GM18858 (cell line): Measurements from ENCODE around the gene CSTF3.
"Not testable (repeated sequence)": the region's sequence is repeated elsewhere in the genome, so short reads cannot be mapped to it uniquely, and the experiment has no call there.

Source experiments
- ATAC-seq: cut with Tn5 transposase; IDR thresholded peaks from one replicate; pipeline ENCODE4 v1.9.1; 2021; ENCODE audit not compliant: unreplicated experiment

The CSTF3 gene

DNA sequence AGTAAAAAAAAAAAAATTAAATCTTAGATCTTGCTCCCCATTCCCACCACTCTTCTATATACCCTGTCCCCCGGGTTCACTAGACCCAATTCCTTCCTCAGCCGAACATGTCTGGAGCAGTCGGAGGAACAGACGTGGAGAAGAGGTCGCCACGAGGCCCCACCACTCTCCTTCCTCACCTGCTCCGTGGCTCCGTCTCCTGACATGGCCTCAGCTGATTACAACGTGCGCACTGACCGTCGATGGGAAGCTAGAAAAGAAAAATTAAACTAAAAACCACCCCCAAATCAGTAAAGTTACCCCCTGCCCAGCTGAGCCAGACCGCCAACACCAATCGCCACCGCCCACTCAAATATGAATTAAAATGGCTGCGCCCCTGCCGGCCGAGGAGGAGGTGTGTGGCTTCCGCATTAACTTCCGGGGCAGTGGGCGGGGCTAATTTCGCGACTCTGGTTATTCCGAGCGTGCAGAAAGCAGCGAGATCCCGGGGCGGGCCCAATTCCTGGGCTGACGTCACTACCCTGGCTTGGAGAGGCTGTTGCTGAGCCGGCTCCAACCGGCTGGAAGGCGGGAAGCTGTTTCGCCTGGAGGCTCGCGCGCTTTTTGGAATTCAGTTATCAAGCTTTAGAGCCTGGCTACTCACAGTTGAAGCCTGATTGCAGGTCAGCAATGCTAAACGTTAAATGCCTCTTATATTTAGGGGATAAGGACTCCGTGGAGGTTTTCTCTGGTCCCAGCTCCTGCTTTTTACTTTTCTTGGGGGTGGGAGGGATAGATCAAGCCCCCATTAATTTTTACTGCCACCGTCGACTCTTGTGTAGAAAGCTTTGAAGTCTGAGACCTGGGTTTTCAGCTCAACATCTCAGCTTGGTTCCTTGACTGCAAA is at the start of gene CSTF3:
TSS of gene CSTF3 (minus strand) at position 361 of the 886 bp plus-strand sequence. CDS start at position 206, 155 bp downstream.
- ATAC-seq: peak; percentile 53

DNA sequence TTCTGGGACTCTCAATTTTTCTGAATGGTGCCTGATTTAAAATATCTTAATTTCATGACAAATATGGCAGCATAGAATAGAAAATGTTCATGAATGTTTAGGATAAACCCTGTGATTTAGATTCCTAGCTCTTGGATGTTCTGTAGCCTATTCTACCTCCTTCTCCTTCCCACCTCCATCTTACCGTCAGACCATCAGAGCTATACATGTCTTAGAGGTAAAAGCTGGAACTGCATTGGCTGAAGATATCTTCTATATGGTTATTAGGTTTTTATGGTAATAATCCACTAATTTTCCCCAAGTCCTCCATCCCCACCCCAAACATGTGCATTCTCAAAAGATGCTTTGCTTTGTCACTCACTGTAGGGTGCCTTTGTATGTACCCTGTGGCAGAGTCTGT is 46.9 kb upstream of the CSTF3 start:
- no peak for ATAC-seq

DNA sequence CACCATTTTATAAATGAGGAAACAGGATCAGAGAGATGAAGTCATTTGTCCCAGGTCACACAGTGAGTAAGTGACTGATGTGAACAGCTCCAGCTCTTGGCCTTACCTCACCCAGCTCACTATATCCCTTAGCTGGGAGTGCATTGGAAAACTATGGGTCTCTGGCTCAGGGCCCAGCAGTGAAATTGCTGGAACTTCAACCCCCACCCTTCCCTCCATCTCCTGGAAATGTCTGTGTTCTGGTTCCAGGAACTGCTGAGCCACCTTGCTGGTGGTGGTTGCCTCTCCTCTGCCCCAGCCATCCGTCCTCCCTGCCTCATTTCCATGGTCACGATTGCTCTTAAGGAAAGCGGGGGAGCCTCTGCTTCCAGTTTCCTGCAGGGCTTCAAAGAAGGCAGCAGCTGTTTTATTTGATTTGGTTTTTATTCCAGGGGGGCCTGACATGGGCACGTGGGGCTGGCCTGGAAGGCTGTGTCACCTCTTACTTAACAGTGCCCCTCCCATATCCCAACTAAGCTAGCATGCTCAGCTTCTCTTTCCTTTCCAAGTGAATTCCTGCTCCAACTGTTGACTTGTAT is 46.2 kb upstream of the CSTF3 start:
- ATAC-seq: no peak

GRCh38 chr11:33197915-33198727 is 36.8 kb upstream of the CSTF3 start:
- no peak for ATAC-seq

- no peak for ATAC-seq
Observed at GRCh38 chr11:33195462-33196173, 34.3 kb upstream of the CSTF3 start.

DNA sequence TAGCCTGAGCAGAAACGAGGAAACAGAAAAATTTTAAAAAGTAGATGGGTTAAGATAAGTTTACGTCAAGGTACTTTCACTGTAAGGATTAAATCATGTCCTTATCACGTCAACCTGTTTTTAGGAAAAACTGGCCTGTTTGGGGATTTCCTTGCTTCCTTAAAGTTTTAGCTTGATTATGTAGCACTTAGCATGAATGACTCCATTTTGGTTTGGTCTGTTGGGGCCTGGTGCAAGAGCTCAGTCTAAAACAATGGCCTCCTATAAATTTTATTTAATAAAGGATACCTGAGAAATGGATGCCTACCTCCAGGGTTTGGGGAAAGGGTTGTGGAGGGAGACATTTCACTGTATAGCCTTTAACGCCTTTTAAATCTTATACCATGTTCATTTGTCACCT is 33.2 kb upstream of the CSTF3 start:
- ATAC-seq: no peak

DNA sequence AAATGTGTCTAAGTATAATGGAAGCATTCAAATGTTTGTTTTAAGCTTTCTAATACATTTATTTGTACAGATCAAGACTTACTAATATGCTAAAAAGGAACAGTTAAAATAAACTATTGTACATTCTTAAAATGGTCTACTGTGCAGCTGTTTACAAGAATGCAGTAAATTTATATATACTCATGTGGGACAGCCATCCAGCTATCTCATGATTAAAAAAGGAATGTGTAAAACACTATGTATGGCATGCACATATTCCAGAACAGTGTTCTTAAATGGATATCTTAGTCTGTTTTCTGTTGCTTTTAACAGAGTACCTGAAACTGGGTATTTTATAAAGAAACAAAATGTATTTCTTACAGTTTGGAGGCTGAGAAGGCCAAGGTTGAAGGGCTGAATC is 30.2 kb upstream of the CSTF3 start:
- ATAC-seq: no peak

DNA sequence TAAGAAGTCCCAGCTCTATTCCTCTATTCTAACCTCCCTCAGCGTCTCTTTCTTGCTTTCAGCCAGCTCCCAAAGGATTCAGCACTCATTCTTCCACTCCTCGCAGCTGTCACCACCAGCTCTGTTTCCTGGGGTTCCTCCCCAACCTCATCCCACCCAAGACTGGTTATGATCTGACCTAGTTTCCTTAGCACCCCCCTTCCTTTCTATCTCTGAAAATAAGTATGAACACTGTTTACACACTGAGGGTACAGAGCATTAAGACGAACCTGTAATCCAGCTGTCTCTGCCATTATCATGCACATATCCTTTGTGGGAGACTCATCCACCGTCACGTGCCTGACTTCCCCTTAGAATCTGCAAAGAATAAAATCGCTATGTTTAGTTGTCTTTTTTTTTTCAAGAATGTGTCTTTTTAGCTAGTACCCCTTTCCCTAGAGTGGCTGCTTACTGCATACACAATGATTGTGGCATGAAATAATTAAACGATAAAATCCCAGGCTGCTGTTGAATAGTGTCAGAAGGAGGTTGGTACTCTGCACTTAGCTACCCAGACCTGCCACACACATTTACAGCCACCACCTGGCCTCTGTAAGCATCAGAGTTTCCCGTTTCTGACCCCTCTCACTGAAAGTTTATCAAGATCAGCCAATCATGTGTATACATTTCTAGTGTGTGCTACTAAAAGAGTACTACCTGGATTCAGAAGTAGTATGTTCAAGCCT is 26.9 kb upstream of the CSTF3 start:
- ATAC-seq: no peak

GRCh38 chr11:33185756-33186155 is 24.5 kb upstream of the CSTF3 start:
- ATAC-seq: no peak

- ATAC-seq: no peak
Observed at GRCh38 chr11:33182246-33182878, 21.1 kb upstream of the CSTF3 start.

- no peak for ATAC-seq
Observed at GRCh38 chr11:33179348-33179803, 18.1 kb upstream of the CSTF3 start.

DNA sequence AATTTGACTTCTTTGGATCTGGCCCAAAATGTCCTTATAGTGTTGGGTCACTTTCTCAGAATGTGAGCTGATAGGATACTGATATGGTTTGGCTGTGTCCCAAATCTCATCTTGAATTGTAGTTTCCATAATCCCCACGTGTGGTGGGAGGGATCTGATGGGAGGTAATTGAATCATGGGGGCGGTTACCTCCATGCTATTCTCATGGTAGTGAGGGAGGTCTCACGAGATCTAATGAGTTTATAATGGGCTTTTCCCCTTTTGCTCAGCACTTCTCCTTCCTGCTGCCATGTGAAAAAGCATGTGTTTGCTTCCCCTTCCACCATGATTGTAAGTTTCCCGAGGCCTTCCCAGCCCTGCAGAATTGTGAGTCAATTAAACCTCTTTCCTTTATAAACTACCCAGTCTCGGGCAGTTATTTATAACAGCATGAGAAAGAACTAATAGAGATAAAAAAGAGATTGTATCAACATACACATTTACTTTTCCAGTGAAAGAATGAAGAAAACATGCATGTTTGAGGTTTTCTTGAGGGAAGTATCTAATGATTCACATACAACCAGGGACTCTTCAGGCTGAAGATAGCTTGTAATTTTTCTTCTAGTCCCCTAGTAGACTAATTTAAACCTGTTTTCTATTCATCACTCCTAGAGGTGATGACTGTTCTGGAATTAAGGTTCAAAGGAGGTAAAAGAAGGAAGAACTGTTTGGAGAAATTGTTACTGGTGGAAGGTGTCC is 17.3 kb upstream of the CSTF3 start:
- ATAC-seq: no peak

DNA sequence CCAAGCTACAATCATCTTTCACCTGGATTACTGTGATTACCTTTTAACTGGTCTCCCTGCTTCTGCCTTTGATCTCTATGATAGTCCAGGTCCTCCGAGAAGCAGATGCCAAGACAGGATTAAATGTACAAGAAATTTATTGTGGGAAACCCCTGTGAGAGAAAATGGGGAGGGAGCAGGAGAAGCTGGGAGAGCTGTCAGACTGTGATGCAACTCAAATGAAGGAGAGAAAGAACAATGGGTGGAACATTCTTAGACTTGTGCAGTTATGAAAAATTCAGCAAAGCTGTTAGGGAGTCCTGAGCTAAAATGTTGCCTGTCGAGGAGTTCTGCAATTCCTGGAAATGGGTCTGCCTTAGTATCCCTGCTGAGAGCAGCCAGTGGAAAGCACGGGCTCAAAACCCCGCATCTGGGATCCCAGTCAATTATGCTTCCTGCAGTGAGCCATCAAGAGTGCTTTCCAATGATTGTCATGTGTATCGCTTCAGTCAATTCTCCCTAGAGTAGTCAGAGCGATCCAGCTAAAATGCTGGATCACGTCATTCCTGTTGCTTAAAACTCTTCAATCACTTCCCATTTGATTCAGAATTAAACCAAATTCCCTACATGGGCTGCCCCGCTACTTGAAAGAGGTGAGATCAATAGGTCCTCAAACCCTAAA is 16.5 kb upstream of the CSTF3 start:
- no peak for ATAC-seq

DNA sequence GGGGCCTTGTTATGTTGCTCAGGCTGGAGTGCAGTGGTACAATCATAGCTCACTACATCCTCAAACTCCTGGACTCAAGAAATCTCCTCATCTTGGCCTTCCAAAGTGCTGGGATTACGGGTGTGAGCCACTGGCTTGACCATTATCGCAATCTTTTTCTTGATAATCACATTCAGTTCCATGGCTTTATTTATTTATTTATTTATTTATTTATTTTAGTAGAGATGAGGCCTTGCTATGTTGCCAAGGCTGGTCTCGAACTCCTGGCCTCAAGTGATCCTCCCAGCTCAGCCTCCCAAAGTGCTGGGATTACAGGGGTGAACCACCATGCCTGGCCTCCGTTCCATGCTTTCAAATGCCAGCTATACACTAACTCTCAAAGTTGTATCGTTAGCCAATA is 15.5 kb upstream of the CSTF3 start:
- ATAC-seq: not testable (repeated sequence)

- no peak for ATAC-seq
Observed at GRCh38 chr11:33172996-33173395, 11.7 kb upstream of the CSTF3 start.

DNA sequence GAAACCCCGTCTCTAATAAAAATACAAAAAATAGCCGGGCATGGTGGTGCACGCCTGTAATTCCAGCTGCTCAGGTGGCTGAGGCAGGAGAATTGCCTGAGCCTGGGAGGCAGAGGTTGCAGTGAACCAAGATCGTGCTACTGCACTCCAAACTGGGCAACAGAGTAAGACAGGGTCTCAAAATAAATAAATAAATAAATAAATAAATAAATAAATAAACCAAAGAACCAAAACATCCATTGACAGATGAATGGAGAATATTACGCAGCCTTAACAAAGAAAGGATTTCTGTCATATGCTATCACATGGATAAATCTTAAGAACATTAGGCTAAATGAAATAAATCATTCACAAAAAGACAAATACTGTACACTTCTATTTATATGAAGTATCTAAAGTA is 11.1 kb upstream of the CSTF3 start:
- no peak for ATAC-seq

DNA sequence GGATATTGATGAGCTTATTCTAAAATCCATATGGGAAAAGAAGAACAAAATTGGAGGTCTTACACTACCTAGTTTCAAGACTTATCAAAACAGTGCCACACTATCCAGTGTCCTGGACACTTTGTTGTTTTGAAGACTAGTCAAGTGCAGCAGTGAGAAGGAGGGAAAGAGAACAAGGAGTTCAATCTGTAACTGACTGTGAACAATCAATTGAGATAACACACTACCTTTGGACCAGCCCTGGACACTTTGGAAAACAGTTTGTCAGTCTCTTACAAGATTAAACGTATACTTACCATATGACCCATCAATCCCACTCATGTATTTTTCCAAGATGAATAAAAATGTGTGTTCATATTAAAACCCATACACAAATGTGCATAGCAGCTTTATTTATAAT is 10.0 kb upstream of the CSTF3 start:
- no peak for ATAC-seq

DNA sequence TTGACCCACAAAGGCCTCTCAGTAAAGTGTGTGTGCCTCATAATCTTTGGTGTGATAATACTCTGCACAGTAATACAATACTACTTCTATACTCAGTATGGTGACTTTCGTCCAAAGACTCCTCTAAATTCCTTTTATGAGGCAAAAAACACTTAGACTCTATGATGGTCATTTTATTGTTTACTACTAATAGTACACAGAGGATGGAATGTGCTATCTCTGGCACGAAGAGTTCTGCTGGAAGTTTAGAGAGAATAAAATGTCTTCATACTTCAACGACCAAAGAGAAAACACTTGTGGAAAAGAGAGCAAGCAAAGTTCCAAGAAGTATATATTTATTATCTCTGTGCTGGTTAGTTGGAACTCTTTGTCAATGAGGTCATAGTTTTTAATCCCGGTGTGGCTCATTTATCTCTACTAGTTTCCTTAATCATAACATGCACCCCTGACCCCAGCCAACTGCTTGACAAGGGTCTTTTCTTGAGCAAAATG is 7.5 kb upstream of the CSTF3 start:
- ATAC-seq: no peak
